Ramos (cell line): ENCODE measurements around the gene ACOT12.
"Not testable (repeated sequence)": the region's sequence is repeated elsewhere in the genome, so short reads cannot be mapped to it uniquely, and the experiment has no call there.

Experiments
- in situ Hi-C: fragments of 300-500 bp; cut with MboI; formaldehyde crosslinking; loops from one replicate; pipeline ENCODE4 v1.14.3; 2022; ENCODE audit warnings: low sequenced_read_pairs; ENCODE audit not compliant: unreplicated experiment

The ACOT12 gene

DNA sequence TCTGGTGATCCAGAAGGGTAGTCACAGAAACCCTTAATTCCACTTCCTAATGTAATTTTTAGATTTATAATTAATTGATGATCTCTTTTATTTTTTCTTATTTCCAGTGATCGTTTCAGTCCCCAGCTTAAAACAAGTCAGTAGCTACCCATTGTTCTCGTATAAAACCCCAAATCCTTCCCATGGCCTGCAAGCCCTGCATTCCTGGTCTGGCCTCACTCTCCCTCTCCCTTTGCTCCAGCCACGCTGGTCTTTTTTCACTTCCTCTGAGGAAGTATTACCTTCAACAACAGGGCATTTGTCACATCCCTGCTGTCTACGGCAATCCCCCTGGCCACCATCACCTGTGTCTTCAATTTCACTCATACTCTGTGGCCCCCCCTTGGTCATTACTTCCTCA is 44.8 kb downstream of the ACOT12 start:
- in situ Hi-C loops, result no loop called here

GRCh38 chr5:81345411-81346003 is 48.4 kb downstream of the ACOT12 start:
- in situ Hi-C loops, result no loop called here

GRCh38 chr5:81344736-81345135 is 49.2 kb downstream of the ACOT12 start:
- in situ Hi-C loops, result no loop called here

DNA sequence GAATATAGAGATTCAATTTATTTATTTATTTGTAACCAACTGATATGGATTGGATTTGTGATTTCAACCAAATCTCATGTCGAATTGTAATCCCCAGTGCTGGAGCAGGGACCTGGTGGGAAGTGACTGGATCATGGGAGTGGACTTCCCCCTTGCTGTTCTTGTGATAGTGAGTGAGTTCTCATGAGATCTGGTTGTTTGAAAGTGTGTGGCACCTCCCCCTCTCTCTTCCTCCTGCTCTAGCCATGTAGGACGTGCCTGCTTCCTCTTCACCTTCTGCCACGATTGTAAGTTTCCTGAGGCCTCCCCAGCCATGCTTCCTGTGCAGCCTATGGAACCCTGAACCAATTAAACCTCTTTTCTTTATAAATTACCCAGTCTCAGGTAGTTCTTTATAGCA is 55.7 kb downstream of the ACOT12 start:
- in situ Hi-C loops, result not testable (repeated sequence)

- in situ Hi-C loops, result no loop called here
Observed at GRCh38 chr5:81337803-81338202, 56.1 kb downstream of the ACOT12 start.

DNA sequence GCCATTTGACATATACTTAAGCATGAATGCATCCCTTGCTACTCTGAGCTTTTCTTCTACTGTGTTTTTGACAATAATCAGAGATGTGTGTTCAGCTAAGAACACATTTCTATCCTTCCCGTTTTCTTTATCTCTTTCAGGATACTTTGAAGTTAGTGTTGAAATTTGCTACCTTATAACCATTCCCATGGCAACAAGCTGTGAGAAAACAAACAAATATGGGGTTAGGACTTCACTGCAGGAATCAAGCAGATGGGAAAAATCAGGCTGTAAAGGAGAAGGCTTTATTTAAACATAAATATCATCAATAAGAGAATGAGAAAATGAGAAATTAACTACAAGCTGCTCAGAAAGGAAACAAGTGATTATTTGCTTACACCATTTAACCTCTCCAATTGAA is 57.4 kb downstream of the ACOT12 start:
- in situ Hi-C loops, result no loop called here

DNA sequence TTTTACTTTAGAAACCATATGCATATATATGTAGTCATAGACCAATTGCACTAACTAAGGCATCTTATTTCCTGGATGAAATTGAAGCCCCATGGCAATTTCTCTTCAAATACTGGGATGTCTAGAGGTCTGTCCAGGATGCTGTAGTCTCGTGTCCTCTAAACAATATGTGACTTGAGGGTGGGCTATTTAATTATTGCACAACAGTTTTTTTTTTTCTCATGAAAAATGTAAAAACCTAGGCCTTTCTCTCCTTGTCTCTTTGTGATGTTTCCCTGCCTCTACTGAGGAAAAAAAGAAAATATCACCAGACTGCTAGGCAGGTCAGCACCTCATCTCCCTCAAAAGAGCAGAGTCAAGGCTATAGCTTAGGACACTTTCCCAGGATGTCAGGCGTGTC is 58.0 kb downstream of the ACOT12 start:
- in situ Hi-C loops, result no loop called here

GRCh38 chr5:81334304-81335061 is 59.5 kb downstream of the ACOT12 start:
- in situ Hi-C loops, result no loop called here

- in situ Hi-C loops, result no loop called here
Observed at GRCh38 chr5:81326554-81326953, 67.4 kb downstream of the ACOT12 start.

DNA sequence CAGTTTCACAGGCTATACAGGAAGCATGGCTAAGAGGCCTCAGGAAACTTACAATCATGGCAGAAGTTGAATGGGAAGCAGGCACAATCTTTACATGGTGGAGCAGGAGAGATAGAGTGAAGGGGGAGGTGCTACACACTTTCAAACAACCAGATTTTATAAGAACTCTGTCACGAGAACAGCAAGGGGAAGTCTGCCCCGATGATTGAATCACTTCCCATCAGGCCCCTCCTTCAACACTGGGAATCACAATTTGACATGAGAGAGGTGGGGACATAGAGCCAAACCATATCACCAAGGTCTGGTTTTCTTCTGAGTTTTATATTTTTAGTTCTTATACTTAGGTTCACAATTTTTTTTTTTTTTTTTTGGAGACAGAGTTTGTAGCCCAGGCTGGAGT is 76.4 kb downstream of the ACOT12 start:
- in situ Hi-C loops, result no loop called here

DNA sequence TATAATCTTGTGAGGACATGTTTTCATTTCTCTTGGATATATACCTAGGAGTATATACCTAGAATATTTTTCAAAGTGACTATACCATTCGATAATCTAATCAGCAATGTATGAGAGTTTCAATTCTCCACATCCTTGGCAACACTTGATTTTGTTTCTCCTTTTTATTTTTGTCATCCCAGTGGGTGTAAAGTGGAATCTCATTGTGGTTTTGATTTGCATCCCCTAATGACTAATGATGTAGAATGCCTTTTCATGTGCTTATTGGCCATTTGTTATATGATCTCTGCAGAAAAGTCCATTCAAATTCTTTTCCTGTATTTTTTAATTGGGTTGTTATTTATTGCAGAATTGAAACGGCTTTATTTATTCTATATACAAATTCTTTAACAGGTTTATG is 77.4 kb downstream of the ACOT12 start:
- in situ Hi-C loops, result no loop called here

GRCh38 chr5:81315830-81316229 is 78.1 kb downstream of the ACOT12 start:
- in situ Hi-C loops, result no loop called here

DNA sequence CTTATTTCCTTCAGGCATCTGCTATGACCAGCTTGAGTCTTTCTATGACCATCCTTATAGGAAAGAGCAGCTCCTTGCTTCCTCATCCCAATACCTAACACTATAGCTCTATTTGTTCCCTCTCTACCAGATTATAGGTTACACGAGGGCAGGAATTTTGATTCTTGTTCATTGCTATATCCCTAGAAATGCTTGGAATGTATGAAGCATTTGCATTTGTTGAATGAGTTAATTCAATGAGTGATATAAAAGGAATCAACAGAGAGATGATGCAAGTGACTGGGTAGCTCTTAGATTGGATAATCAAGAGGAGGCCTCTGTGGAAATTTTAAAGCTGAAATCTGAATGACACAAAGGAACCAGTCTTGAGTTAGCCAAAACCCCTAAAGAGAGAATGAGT is 78.6 kb downstream of the ACOT12 start:
- in situ Hi-C loops, result no loop called here

- in situ Hi-C loops, result no loop called here
Observed at GRCh38 chr5:81314581-81314980, 79.4 kb downstream of the ACOT12 start.

- in situ Hi-C loops, result no loop called here
Observed at GRCh38 chr5:81313686-81314085, 80.2 kb downstream of the ACOT12 start.

GRCh38 chr5:81313278-81313677 is 80.7 kb downstream of the ACOT12 start:
- in situ Hi-C loops, result no loop called here

GRCh38 chr5:81310402-81311063 is 83.4 kb downstream of the ACOT12 start:
- in situ Hi-C loops, result no loop called here

DNA sequence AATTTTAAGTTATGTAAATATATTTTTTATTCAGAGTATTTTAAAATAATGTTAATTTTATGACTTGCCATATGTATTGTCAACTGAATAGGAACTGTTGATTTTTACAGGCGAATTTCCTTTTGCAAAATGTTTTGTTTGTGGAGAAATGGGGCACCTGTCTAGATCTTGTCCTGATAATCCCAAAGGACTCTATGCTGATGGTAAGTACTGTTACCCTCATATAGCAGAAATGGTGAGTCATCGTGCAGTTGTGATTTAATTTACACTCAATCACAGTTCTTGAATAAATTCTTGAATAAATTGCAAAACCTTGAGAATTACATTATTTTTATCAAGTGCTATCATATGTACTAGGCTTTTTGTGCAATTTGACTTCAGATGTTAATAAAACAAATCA is 85.1 kb downstream of the ACOT12 start:
- in situ Hi-C loops, result no loop called here

- in situ Hi-C loops, result no loop called here
Observed at GRCh38 chr5:81305785-81306184, 88.1 kb downstream of the ACOT12 start.

GRCh38 chr5:81303563-81303962 is 90.4 kb downstream of the ACOT12 start:
- in situ Hi-C loops, result no loop called here

GRCh38 chr5:81302596-81302995 is 91.3 kb downstream of the ACOT12 start:
- in situ Hi-C loops, result no loop called here
